GM18505 (cell line): ENCODE results near the gene BET1.
"Not testable (repeated sequence)": the region's sequence is repeated elsewhere in the genome, so short reads cannot be mapped to it uniquely, and the experiment has no call there.

Experiments used
- ATAC-seq: cut with Tn5 transposase; IDR thresholded peaks from one replicate; pipeline ENCODE4 v1.9.1; 2021; ENCODE audit not compliant: unreplicated experiment
- POLR2A ChIP-seq: IDR thresholded peaks from 4 replicates; pipeline ENCODE4 v1.6.1; 2011; ENCODE audit warnings: borderline replicate concordance; ENCODE audit not compliant: insufficient read depth, insufficient read length; ENCODE audit errors: extremely low read depth

The BET1 gene

GRCh38 chr7:94039368-94040035 lies 35.3 kb upstream of the BET1 start:
- TF ChIP-seq POLR2A, result no peak
- no peak for ATAC-seq

DNA sequence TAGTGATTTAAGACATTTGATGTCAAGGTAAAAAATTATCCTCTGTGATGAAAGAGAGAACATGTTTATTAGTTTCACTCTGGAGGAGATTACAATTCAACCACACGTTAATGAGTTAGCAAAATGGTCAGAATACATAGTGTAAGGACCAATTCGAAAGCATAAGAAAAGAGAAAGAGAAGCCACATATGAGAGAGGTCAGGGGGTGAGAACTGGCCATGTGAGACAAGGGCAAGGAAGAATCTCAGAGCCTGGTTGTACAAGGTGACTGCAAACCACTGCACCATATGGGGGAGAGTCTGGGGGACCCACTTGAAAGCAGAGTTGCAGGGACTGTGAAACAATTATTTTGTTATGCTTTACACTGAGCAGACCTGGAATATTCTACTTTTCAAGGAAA lies 27.7 kb upstream of the BET1 start:
- TF ChIP-seq POLR2A, result no peak
- ATAC-seq, result no peak

- TF ChIP-seq POLR2A, result no peak
- ATAC-seq, result no peak
Measured at GRCh38 chr7:94030634-94031033, 26.5 kb upstream of the BET1 start.

GRCh38 chr7:94029976-94030375 lies 25.8 kb upstream of the BET1 start:
- ATAC-seq, result no peak
- TF ChIP-seq POLR2A, result no peak

DNA sequence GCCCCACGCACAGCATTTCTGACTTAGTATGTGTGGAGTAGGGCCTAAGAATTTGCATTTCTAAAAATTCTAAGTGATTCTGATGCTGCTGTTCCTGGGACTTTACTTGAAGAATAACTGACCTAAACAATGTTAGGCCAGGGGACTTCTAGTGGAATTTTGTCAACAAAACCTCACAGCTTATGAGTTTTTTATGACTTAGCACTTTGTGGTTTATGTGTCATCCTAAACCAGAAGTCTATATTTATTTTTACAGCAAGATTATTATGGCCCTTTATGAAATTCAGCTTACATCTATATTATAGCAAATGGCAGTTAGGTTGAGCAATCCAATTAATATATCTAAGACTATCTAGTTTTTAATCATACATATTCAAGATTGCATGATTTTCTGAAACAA lies 24.6 kb upstream of the BET1 start:
- ATAC-seq, result no peak
- TF ChIP-seq POLR2A, result no peak

- ATAC-seq, result not testable (repeated sequence)
Measured at GRCh38 chr7:94026619-94027018, 22.5 kb upstream of the BET1 start.

DNA sequence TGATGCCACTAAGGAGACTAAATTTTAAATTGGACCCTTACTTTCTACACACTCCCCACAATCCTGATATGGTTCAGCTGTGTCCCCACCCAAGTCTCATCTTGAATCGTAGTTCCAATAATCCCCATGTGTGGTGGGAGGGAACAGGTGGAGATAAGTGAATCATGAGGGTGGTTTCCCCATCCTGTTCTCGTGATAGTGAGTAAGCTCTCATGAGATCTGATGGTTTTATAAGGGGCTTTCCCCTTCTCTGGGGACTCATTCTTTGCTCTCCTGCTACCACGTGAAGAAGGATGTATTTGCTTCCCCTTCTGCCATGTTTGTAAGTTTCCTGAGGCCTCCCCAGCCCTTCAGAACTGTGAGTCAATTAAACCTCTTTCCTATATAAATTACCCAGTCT lies 18.4 kb upstream of the BET1 start:
- ATAC-seq, result no peak
- no peak for TF ChIP-seq POLR2A

- ATAC-seq, result no peak
- no peak for TF ChIP-seq POLR2A
Measured at GRCh38 chr7:94016786-94017185, 12.6 kb upstream of the BET1 start.

- ATAC-seq, result no peak
- no peak for TF ChIP-seq POLR2A
Measured at GRCh38 chr7:94015538-94015937, 11.4 kb upstream of the BET1 start.

- no peak for ATAC-seq
- no peak for TF ChIP-seq POLR2A
Measured at GRCh38 chr7:94012746-94013145, 8.6 kb upstream of the BET1 start.

GRCh38 chr7:94011714-94012353 lies 7.7 kb upstream of the BET1 start:
- TF ChIP-seq POLR2A, result no peak
- no peak for ATAC-seq

DNA sequence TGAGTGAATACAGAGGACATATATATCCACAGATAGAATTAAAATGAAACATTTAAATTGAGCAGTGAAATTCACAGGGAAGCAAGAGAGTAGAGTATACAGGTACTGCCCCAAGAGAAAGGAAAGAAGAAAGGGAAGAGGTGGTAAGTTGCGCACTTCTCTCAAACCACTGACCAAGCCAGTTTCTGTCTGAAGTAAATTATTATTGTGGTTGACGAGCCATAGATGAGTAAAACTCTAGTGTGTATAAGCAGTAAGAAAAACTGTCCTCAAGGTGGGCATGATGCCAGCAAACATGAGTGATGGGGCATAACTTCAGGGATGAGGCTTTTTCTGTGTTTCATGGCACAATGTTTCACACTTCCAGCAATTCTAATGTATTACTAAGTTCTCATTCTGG lies 4.4 kb upstream of the BET1 start:
- ATAC-seq, result no peak
- TF ChIP-seq POLR2A, result no peak

GRCh38 chr7:94005753-94006152 lies 1.6 kb upstream of the BET1 start:
- no peak for TF ChIP-seq POLR2A
- no peak for ATAC-seq

DNA sequence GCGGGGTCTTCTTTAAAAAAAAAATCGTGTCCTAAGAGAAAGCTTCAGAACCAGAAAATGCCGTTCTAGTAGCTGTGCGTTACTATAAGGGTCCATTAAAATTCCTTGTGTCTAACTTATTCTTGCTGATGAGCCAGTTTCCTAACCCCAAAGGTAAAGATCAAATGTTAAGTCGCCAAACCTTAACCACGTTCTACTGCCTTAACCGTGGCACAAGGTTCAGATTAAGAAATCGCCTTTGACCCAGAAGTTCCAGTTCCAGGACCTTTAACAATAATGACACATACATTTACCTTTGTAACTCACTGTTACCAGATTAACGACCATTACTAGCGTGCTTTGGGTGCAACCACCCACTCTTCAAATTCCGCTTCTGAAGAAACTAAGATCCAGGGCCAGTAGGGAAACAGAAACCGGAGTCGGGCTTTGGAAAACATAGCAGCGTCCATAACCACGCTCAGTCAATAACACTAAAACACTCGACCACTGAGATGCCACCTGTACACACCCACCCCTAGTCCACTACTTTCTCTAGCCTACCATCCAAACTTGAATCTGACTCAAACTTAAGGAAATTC lies 620 bp downstream of the BET1 start:
- no peak for TF ChIP-seq POLR2A
- peak; percentile 33 for ATAC-seq
